ENCODE measurements around the gene LY86. TPM values are rescaled to one million over a fixed set of nuclear protein-coding genes. Genes with fewer than 3 reads are reported as not detected.
A peak's percentile ranks its signal among the peaks of the same experiment; 100 is the strongest.

The LY86 gene
- total RNA-seq, 4 donors from 2014 or later, result 0.88 to 2.1 (median 1.6) TPM; not detected in 1

GRCh38 chr6:6679633-6680032 lies 91.1 kb downstream of the LY86 start:
- no peak for TF ChIP-seq CTCF (IDR thresholded peaks at IDR 0.05)
- no peak for TF ChIP-seq POLR2A (IDR thresholded peaks at IDR 0.05)
- no peak overlapping the region for H3K4me3 ChIP-seq (ENCODE audit: low read depth, poor library complexity, severe bottlenecking)
- intact Hi-C loops (cut with DNase I; ENCODE audit: low total_unique reads), result loop anchor here (10.0 kb wide), 1 partner anchor 565 kb away; no protein-coding TSS in a partner anchor
- WGBS, 2 donors, result 56 to 61% methylated on average over 5 of the region's 5 CpGs
- DNase-seq (ENCODE audit: low spot score in 2 of 2), result peak in 1 of 2 donors; percentile 64

- intact Hi-C loops (cut with DNase I; ENCODE audit: low total_unique reads), result no loop called here
- TF ChIP-seq POLR2A (IDR thresholded peaks at IDR 0.05) (no peak), CTCF (IDR thresholded peaks at IDR 0.05) (no peak)
- no peak overlapping the region for H3K4me3 ChIP-seq (ENCODE audit: low read depth, poor library complexity, severe bottlenecking)
- no peak for DNase-seq (ENCODE audit: low spot score in 2 of 2)
These were observed 92.0 kb downstream of the LY86 start for GRCh38 chr6:6680526-6680925.

- intact Hi-C loops (cut with DNase I; ENCODE audit: low total_unique reads), result no loop called here
- DNase-seq (ENCODE audit: low spot score in 2 of 2), result peak in 1 of 2 donors; percentile 61
- 82 to 85% methylated on average over 11 of the region's 11 CpGs for WGBS, 2 donors
- no peak overlapping the region for H3K4me3 ChIP-seq (ENCODE audit: low read depth, poor library complexity, severe bottlenecking)
- TF ChIP-seq CTCF (IDR thresholded peaks at IDR 0.05), result no peak
- no peak for TF ChIP-seq POLR2A (IDR thresholded peaks at IDR 0.05)
These were observed 92.7 kb downstream of the LY86 start for GRCh38 chr6:6681075-6681849.

- peak in 1 of 2 donors; percentile 73 for DNase-seq (ENCODE audit: low spot score in 2 of 2)
- TF ChIP-seq POLR2A (IDR thresholded peaks at IDR 0.05), result no peak
- no peak for TF ChIP-seq CTCF (IDR thresholded peaks at IDR 0.05)
- WGBS, 2 donors, result 40 to 49% methylated on average over 3 of the region's 3 CpGs
- intact Hi-C loops (cut with DNase I; ENCODE audit: low total_unique reads), result no loop called here
- no peak overlapping the region for H3K4me3 ChIP-seq (ENCODE audit: low read depth, poor library complexity, severe bottlenecking)
These were observed 93.7 kb downstream of the LY86 start for GRCh38 chr6:6682225-6682624.

- H3K4me3 ChIP-seq (ENCODE audit: low read depth, poor library complexity, severe bottlenecking), result no peak overlapping the region
- intact Hi-C loops (cut with DNase I; ENCODE audit: low total_unique reads), result no loop called here
- peak in 1 of 2 donors; percentile 28 for DNase-seq (ENCODE audit: low spot score in 2 of 2)
- WGBS, 2 donors, result 68 to 76% methylated on average over 13 of the region's 13 CpGs
- no peak for TF ChIP-seq CTCF (IDR thresholded peaks at IDR 0.05)
- TF ChIP-seq POLR2A (IDR thresholded peaks at IDR 0.05), result no peak
These were observed 95.7 kb downstream of the LY86 start for GRCh38 chr6:6683969-6684833.
